OCI-LY7 (cell line): ENCODE measurements around the gene ACAD8. TPM values are rescaled to one million over a fixed set of nuclear protein-coding genes. Genes with fewer than 3 reads are reported as not detected.
"Not testable (repeated sequence)": the region's sequence is repeated elsewhere in the genome, so short reads cannot be mapped to it uniquely, and the experiment has no call there.

ENCODE experiments used
- BruUV-seq: library from RNA; stranded (reverse); fragments of 400-500 nt; replicated peaks from 2 replicates; lab custom pipeline; 2021; lab: Mats Ljungman, UMichigan
- CTCF ChIA-PET: fragments of 300-600 bp; sonication (Branson Sonifier 250); formaldehyde crosslinking; loops from one replicate; lab custom pipeline; 2022; ENCODE audit warnings: antibody characterized with exemption; ENCODE audit not compliant: unreplicated experiment; lab: Charles Lee
- POLR2A ChIA-PET: fragments of 300-600 bp; sonication (Branson Sonifier 250); formaldehyde crosslinking; loops from one replicate; lab custom pipeline; 2022; ENCODE audit warnings: antibody characterized with exemption; lab: Charles Lee
- DNase-seq: peaks from one replicate; pipeline ENCODE4 v3.0.0-alpha.2; 2015; ENCODE audit warnings: low spot score
- H2AFZ ChIP-seq: fragments of 200-600 bp; sonication (generic), shearing (Covaris generic); 2 replicates; pipeline ENCODE4 v1.6.1; 2014; ENCODE audit warnings: mild to moderate bottlenecking, antibody characterized with exemption, low read length, moderate library complexity
- H3K27ac ChIP-seq: fragments of 200-600 bp; sonication (generic); 2 replicates; pipeline ENCODE4 v1.5.1; 2014; ENCODE audit warnings: mixed run types, low read depth, mild to moderate bottlenecking, moderate library complexity, low read length, inconsistent platforms; ENCODE audit not compliant: poor library complexity, severe bottlenecking
- H3K36me3 ChIP-seq: fragments of 200-600 bp; sonication (generic); 2 replicates; pipeline ENCODE4 v1.6.1; 2014; ENCODE audit warnings: mild to moderate bottlenecking, antibody characterized with exemption, low read length, moderate library complexity, mixed read lengths; ENCODE audit not compliant: insufficient read depth
- H3K4me1 ChIP-seq: fragments of 200-600 bp; sonication (generic); 2 replicates; pipeline ENCODE4 v1.5.1; 2014; ENCODE audit warnings: mild to moderate bottlenecking, low read length; ENCODE audit not compliant: insufficient read depth, poor library complexity, severe bottlenecking
- H3K4me2 ChIP-seq: fragments of 200-600 bp; sonication (generic); 2 replicates; pipeline ENCODE4 v1.6.1; 2014; ENCODE audit warnings: mild to moderate bottlenecking, low read length
- H3K4me3 ChIP-seq: fragments of 200-600 bp; sonication (generic); 2 replicates; pipeline ENCODE4 v1.5.1; 2014; ENCODE audit warnings: mild to moderate bottlenecking, low read depth, low read length; ENCODE audit not compliant: poor library complexity, severe bottlenecking
- H3K79me2 ChIP-seq: fragments of 200-600 bp; sonication (generic); 2 replicates; pipeline ENCODE4 v1.6.1; 2016; ENCODE audit warnings: low read depth, mild to moderate bottlenecking, low read length, moderate library complexity, mixed read lengths; ENCODE audit not compliant: insufficient read depth
- H3K9me2 ChIP-seq: fragments of 200-600 bp; sonication (generic); 2 replicates; pipeline ENCODE4 v1.6.1; 2016; ENCODE audit warnings: mild to moderate bottlenecking, low read length, mixed read lengths; ENCODE audit not compliant: insufficient read depth
- H3K9me3 ChIP-seq: fragments of 200-600 bp; sonication (generic); 2 replicates; pipeline ENCODE4 v1.6.1; 2014; ENCODE audit warnings: mild to moderate bottlenecking, mixed run types, low read length, mixed read lengths
- H4K20me1 ChIP-seq: fragments of 200-600 bp; sonication (generic); 2 replicates; pipeline ENCODE4 v1.6.1; 2014; ENCODE audit warnings: mild to moderate bottlenecking, antibody characterized with exemption, low read length, moderate library complexity, mixed read lengths; ENCODE audit not compliant: insufficient read depth
- CTCF ChIP-seq: fragments of 200-600 bp; sonication (generic); conservative IDR thresholded peaks from 2 replicates; pipeline ENCODE4 v1.5.1; 2014; ENCODE audit warnings: mild to moderate bottlenecking, antibody characterized with exemption, low read length, moderate library complexity, mixed read lengths
- EZH2phosphoT487 ChIP-seq: fragments of 200-600 bp; sonication (generic); IDR thresholded peaks from 2 replicates; pipeline ENCODE4 v1.6.1; 2018; ENCODE audit warnings: low read depth, borderline replicate concordance, mild to moderate bottlenecking, mixed run types, antibody characterized with exemption, low read length, moderate library complexity, mixed read lengths
- intact Hi-C: fragments of 100-400 bp; cut with micrococcal nuclease; formaldehyde crosslinking; loops from one replicate; pipeline ENCODE4 v1.10.0; 2022; ENCODE audit not compliant: unreplicated experiment
- total RNA-seq, 2 experiments: library from RNA; depleted of rRNA in 1 of 2; stranded (reverse); fragments of >200 nt in 1 of 2; shearing (Covaris generic) in 1 of 2; gene quantifications; 2 replicates each; pipeline ENCODE4 v1.2.3, GENCODE V29; 2014 to 2022

Gene ACAD8
- total RNA-seq, 2 experiments from 2014 or later: 24.7 to 29.7 TPM

- DNase-seq: no peak
- H4K20me1 ChIP-seq: no peaks in the 10 kb centered on the region
- H3K4me1 ChIP-seq: no peaks in the 10 kb centered on the region
- H3K4me2 ChIP-seq: no peak overlapping the region
- H3K9me2 ChIP-seq: no peaks in the 10 kb centered on the region
- no peaks in the 10 kb centered on the region for H3K36me3 ChIP-seq
- no peak overlapping the region for H2AFZ ChIP-seq
- ChIA-PET POLR2A (no interaction called here), CTCF (no interaction called here)
- BruUV-seq: no TSS peak
- H3K9me3 ChIP-seq: no peaks in the 10 kb centered on the region
- no peak overlapping the region for H3K4me3 ChIP-seq
- TF ChIP-seq CTCF (no peak), EZH2phosphoT487 (no peak)
- no peak overlapping the region for H3K27ac ChIP-seq
- H3K79me2 ChIP-seq: no peaks in the 10 kb centered on the region
- intact Hi-C loops: no loop called here
Measured at GRCh38 chr11:134283461-134284230, 30.3 kb downstream of the ACAD8 start.

GRCh38 chr11:134284349-134284748, 31.0 kb downstream of the ACAD8 start:
- H3K4me3 ChIP-seq, H4K20me1 ChIP-seq, H2AFZ ChIP-seq, H3K36me3 ChIP-seq, H3K9me2 ChIP-seq, H3K4me1 ChIP-seq, BruUV-seq, CTCF ChIA-PET, intact Hi-C loops, H3K27ac ChIP-seq, H3K4me2 ChIP-seq, H3K9me3 ChIP-seq, H3K79me2 ChIP-seq, DNase-seq, POLR2A ChIA-PET: not testable (repeated sequence)

- POLR2A ChIA-PET: no interaction called here
- no TSS peak for BruUV-seq
Measured at GRCh38 chr11:134287561-134287960, 34.2 kb downstream of the ACAD8 start.

More at GRCh38 chr11:134287561-134287960, 34.2 kb downstream of the ACAD8 start:
- Histone ChIP-seq H3K27ac (no peak overlapping the region), H3K79me2 (no peaks in the 10 kb centered on the region), H3K36me3 (no peaks in the 10 kb centered on the region), H3K9me3 (no peaks in the 10 kb centered on the region), H2AFZ (no peak overlapping the region), H3K4me3 (no peak overlapping the region), H3K4me2 (no peak overlapping the region), H3K9me2 (no peaks in the 10 kb centered on the region), H3K4me1 (no peaks in the 10 kb centered on the region), H4K20me1 (no peaks in the 10 kb centered on the region)
- intact Hi-C loops: no loop called here
- CTCF ChIA-PET: no interaction called here
- TF ChIP-seq CTCF: no peak
- TF ChIP-seq EZH2phosphoT487: no peak
- DNase-seq: no peak
